ENCODE results near the gene PSTPIP2.
"Not testable (repeated sequence)": the region's sequence is repeated elsewhere in the genome, so short reads cannot be mapped to it uniquely, and the experiment has no call there.

The PSTPIP2 gene

DNA sequence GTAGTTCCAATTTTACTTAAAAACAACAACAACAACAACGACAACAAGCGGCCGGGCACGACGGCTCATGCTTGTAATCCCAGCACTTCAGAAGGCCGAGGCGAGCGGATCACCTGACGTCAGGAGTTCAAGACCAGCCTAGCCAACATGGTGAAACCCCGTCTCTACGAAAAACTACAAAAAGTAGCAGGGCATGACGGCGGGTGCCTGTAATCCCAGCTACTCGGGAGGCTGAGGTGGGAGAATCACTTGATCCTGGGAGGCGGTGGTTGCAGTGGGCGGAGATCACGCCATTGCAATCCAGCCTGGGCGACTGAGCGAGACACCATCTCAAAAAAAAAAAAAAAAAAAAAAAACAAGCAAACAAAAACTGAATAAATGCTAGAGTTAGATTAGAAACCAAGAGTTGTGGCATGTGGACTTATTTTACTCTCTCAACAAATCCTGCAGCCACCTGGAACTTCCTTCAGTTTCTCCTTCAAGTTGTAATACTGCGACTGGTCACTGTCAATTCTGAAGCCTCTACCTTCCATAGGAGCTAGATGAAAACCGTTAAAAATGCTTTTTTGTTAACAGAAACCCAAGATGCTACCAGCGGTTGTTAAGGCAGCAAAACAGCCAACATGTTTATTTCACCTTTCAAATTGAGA is 24.7 kb upstream of the PSTPIP2 start:
- peak overlapping the region; percentile 63 for H3K4me2 ChIP-seq (ENCODE audit: low read depth, low read length, poor library complexity, severe bottlenecking)
- H3K4me3 ChIP-seq (ENCODE audit: insufficient read depth, low read length, poor library complexity, severe bottlenecking) = peak overlapping the region; percentile 72
- H4K20me1 ChIP-seq (ENCODE audit: low read depth, low read length) = peaks cover 13% of the 10 kb centered on the region; the same call in 1 of the 2 replicates
- peaks cover 19% of the 10 kb centered on the region for H3K36me3 ChIP-seq (ENCODE audit: low read length)
- peaks cover 61% of the 10 kb centered on the region for H3K79me2 ChIP-seq (ENCODE audit: insufficient read depth, low read length)
- no peaks in the 10 kb centered on the region for H3K27me3 ChIP-seq (ENCODE audit: low read length)
- H3K9ac ChIP-seq (ENCODE audit: low read length) = peak overlapping the region; percentile 74
- no peaks in the 10 kb centered on the region for H3K9me3 ChIP-seq (ENCODE audit: insufficient read depth, low read length)
- peak overlapping the region; percentile 71 for H3K27ac ChIP-seq (ENCODE audit: low read depth, low read length)
- H2AFZ ChIP-seq (ENCODE audit: low read depth, low read length, severe bottlenecking) = no peak overlapping the region
- H3F3A ChIP-seq (ENCODE audit: insufficient read depth) = no peaks in the 10 kb centered on the region; the same call in 1 of the 2 replicates
- H3K9me2 ChIP-seq (replicated peaks; ENCODE audit: insufficient read depth, low read length) = no peaks in the 10 kb centered on the region
- TF ChIP-seq, protein P1, sequence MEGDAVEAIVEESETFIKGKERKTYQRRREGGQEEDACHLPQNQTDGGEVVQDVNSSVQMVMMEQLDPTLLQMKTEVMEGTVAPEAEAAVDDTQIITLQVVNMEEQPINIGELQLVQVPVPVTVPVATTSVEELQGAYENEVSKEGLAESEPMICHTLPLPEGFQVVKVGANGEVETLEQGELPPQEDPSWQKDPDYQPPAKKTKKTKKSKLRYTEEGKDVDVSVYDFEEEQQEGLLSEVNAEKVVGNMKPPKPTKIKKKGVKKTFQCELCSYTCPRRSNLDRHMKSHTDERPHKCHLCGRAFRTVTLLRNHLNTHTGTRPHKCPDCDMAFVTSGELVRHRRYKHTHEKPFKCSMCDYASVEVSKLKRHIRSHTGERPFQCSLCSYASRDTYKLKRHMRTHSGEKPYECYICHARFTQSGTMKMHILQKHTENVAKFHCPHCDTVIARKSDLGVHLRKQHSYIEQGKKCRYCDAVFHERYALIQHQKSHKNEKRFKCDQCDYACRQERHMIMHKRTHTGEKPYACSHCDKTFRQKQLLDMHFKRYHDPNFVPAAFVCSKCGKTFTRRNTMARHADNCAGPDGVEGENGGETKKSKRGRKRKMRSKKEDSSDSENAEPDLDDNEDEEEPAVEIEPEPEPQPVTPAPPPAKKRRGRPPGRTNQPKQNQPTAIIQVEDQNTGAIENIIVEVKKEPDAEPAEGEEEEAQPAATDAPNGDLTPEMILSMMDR (IDR thresholded peaks at IDR 0.05; ENCODE audit: insufficient read depth, low read length, poor library complexity, severe bottlenecking) = no peak
- TF ChIP-seq EZH2phosphoT487 (conservative IDR thresholded peaks at IDR 0.05; ENCODE audit: low read length) = no peak

- H3K36me3 ChIP-seq (ENCODE audit: low read length) = peaks cover 32% of the 10 kb centered on the region
Observed at GRCh38 chr18:46095532-46095931, 23.5 kb upstream of the PSTPIP2 start.

GRCh38 chr18:46088501-46088900 is 16.4 kb upstream of the PSTPIP2 start:
- not testable (repeated sequence) for H3K27ac ChIP-seq (ENCODE audit: low read depth, low read length); H3K4me2 ChIP-seq (ENCODE audit: low read depth, low read length, poor library complexity, severe bottlenecking); H3K9me3 ChIP-seq (ENCODE audit: insufficient read depth, low read length); H3K9me2 ChIP-seq (replicated peaks; ENCODE audit: insufficient read depth, low read length); H3K9ac ChIP-seq (ENCODE audit: low read length); H2AFZ ChIP-seq (ENCODE audit: low read depth, low read length, severe bottlenecking); H3K4me3 ChIP-seq (ENCODE audit: insufficient read depth, low read length, poor library complexity, severe bottlenecking); H3K27me3 ChIP-seq (ENCODE audit: low read length); H3F3A ChIP-seq (ENCODE audit: insufficient read depth)
- Histone ChIP-seq H3K79me2 (ENCODE audit: insufficient read depth, low read length) (peaks cover 40% of the 10 kb centered on the region), H3K36me3 (ENCODE audit: low read length) (peaks cover 80% of the 10 kb centered on the region), H4K20me1 (ENCODE audit: low read depth, low read length) (peaks cover 13% of the 10 kb centered on the region)

More at GRCh38 chr18:46095532-46095931, 23.5 kb upstream of the PSTPIP2 start:
- H3K9me2 ChIP-seq (replicated peaks; ENCODE audit: insufficient read depth, low read length) = no peaks in the 10 kb centered on the region
- peak overlapping the region; percentile 7 for H3K4me2 ChIP-seq (ENCODE audit: low read depth, low read length, poor library complexity, severe bottlenecking)
- no peak overlapping the region for H3K4me3 ChIP-seq (ENCODE audit: insufficient read depth, low read length, poor library complexity, severe bottlenecking)
- no peaks in the 10 kb centered on the region for H3K9me3 ChIP-seq (ENCODE audit: insufficient read depth, low read length)
- H3K27ac ChIP-seq (ENCODE audit: low read depth, low read length) = no peak overlapping the region
- peaks cover 74% of the 10 kb centered on the region for H3K79me2 ChIP-seq (ENCODE audit: insufficient read depth, low read length)
- H2AFZ ChIP-seq (ENCODE audit: low read depth, low read length, severe bottlenecking) = no peak overlapping the region
- H3F3A ChIP-seq (ENCODE audit: insufficient read depth) = no peaks in the 10 kb centered on the region; the same call in 1 of the 2 replicates
- peaks cover 20% of the 10 kb centered on the region for H4K20me1 ChIP-seq (ENCODE audit: low read depth, low read length)
- no peak for TF ChIP-seq EZH2phosphoT487 (conservative IDR thresholded peaks at IDR 0.05; ENCODE audit: low read length)
- TF ChIP-seq, protein P1 (IDR thresholded peaks at IDR 0.05; ENCODE audit: insufficient read depth, low read length, poor library complexity, severe bottlenecking) = no peak
- no peaks in the 10 kb centered on the region for H3K27me3 ChIP-seq (ENCODE audit: low read length)
- H3K9ac ChIP-seq (ENCODE audit: low read length) = no peak overlapping the region

- no peak overlapping the region for H3K27ac ChIP-seq (ENCODE audit: low read depth, low read length)
- H2AFZ ChIP-seq (ENCODE audit: low read depth, low read length, severe bottlenecking) = no peak overlapping the region
- peaks cover 73% of the 10 kb centered on the region for H3K36me3 ChIP-seq (ENCODE audit: low read length)
- TF ChIP-seq, protein P1 (IDR thresholded peaks at IDR 0.05; ENCODE audit: insufficient read depth, low read length, poor library complexity, severe bottlenecking) = no peak
- no peak for TF ChIP-seq EZH2phosphoT487 (conservative IDR thresholded peaks at IDR 0.05; ENCODE audit: low read length)
- H3K79me2 ChIP-seq (ENCODE audit: insufficient read depth, low read length) = peaks cover 1% of the 10 kb centered on the region; the same call in 1 of the 2 replicates
- H4K20me1 ChIP-seq (ENCODE audit: low read depth, low read length) = no peaks in the 10 kb centered on the region
- no peak overlapping the region for H3K4me2 ChIP-seq (ENCODE audit: low read depth, low read length, poor library complexity, severe bottlenecking)
- no peaks in the 10 kb centered on the region for H3K27me3 ChIP-seq (ENCODE audit: low read length)
- no peaks in the 10 kb centered on the region for H3K9me3 ChIP-seq (ENCODE audit: insufficient read depth, low read length)
- no peaks in the 10 kb centered on the region for H3K9me2 ChIP-seq (replicated peaks; ENCODE audit: insufficient read depth, low read length)
- H3F3A ChIP-seq (ENCODE audit: insufficient read depth) = peaks cover 17% of the 10 kb centered on the region; the same call in 1 of the 2 replicates
- H3K4me3 ChIP-seq (ENCODE audit: insufficient read depth, low read length, poor library complexity, severe bottlenecking) = no peak overlapping the region
- H3K9ac ChIP-seq (ENCODE audit: low read length) = no peak overlapping the region
Observed at GRCh38 chr18:46084431-46084830, 12.4 kb upstream of the PSTPIP2 start.

Measured in SU-DHL-6 (cell line).